Tongue (tissue), 2 donors: ENCODE data around the gene DHRSX. TPM values are rescaled to one million over a fixed set of nuclear protein-coding genes. Genes with fewer than 3 reads are reported as not detected.

ENCODE experiments used
- DNase-seq: peaks from one replicate; pipeline ENCODE4 v3.0.0-alpha.2; 2015
- total RNA-seq: library from RNA; depleted of rRNA; stranded (reverse); fragments of >200 nt; gene quantifications from one replicate; pipeline ENCODE4 v1.2.3, GENCODE V29; 2014

DHRSX gene
- total RNA-seq, 1 donor from 2014 or later: 23.9 TPM

GRCh38 chrX:2188840-2189239, 311.9 kb downstream of the DHRSX start:
- no peak for DNase-seq

- DNase-seq: no peak
Measured at GRCh38 chrX:2188330-2188792, 312.4 kb downstream of the DHRSX start.

GRCh38 chrX:2187352-2188115, 313.2 kb downstream of the DHRSX start:
- no peak for DNase-seq

GRCh38 chrX:2185341-2186082, 315.3 kb downstream of the DHRSX start:
- DNase-seq: no peak

- no peak for DNase-seq
Measured at GRCh38 chrX:2184089-2184488, 316.7 kb downstream of the DHRSX start.

GRCh38 chrX:2183193-2183725, 317.5 kb downstream of the DHRSX start:
- DNase-seq: no peak

- DNase-seq: no peak
Measured at GRCh38 chrX:2177541-2177940, 323.2 kb downstream of the DHRSX start.

- no peak for DNase-seq
Measured at GRCh38 chrX:2176733-2177132, 324.0 kb downstream of the DHRSX start.

GRCh38 chrX:2176274-2176673, 324.5 kb downstream of the DHRSX start:
- no peak for DNase-seq

GRCh38 chrX:2172359-2172758, 328.4 kb downstream of the DHRSX start:
- DNase-seq: no peak

Other genes starting within 250 kb of the DHRSX start
- gene ZBED1, start within 50 bp of the DHRSX start, total RNA-seq: 33.6 TPM
- 102 TPM for gene CD99, start 190.3 kb upstream of the DHRSX start, total RNA-seq